Keratinocyte (primary cell): ENCODE data around the gene B3GNT5. TPM values are rescaled to one million over a fixed set of nuclear protein-coding genes. Genes with fewer than 3 reads are reported as not detected.
A peak's percentile ranks its signal among the peaks of the same experiment; 100 is the strongest.

ENCODE experiments used
- DNase-seq: peaks from one replicate; pipeline ENCODE4 v3.0.0-alpha.2; 2011; ENCODE audit warnings: low read depth, missing footprints, low spot score
- FAIRE-seq: peaks from 2 replicates; lab custom pipeline; 2011; peaks lifted over from hg19 to GRCh38; lab: Jason Lieb, UNC
- H2AFZ ChIP-seq: 2 replicates; pipeline ENCODE4 v1.6.0; 2012; ENCODE audit warnings: low read length, control low read depth, inconsistent platforms; ENCODE audit not compliant: control insufficient read depth
- H3K27ac ChIP-seq: 2 replicates; pipeline ENCODE4 v1.5.1; 2011; ENCODE audit warnings: low read length; ENCODE audit not compliant: control insufficient read depth, insufficient read depth
- H3K27me3 ChIP-seq: 3 replicates; pipeline ENCODE4 v1.6.0; 2011; ENCODE audit warnings: low read length; ENCODE audit not compliant: control insufficient read depth, insufficient read depth; ENCODE audit errors: extremely low read depth
- H3K36me3 ChIP-seq, 2 experiments: 2 replicates in 1 of 2; 3 replicates in 1 of 2; pipeline ENCODE4 v1.5.1; 2011; ENCODE audit warnings: low read length in 2 of 2, mild to moderate bottlenecking in 1 of 2; ENCODE audit not compliant: control insufficient read depth in 2 of 2, insufficient read depth in 2 of 2; ENCODE audit errors: extremely low read depth in 1 of 2
- H3K4me1 ChIP-seq: 3 replicates; pipeline ENCODE4 v1.5.1; 2011; ENCODE audit warnings: low read length; ENCODE audit not compliant: control insufficient read depth, insufficient read depth; ENCODE audit errors: extremely low read depth
- H3K4me2 ChIP-seq: 3 replicates; pipeline ENCODE4 v1.6.0; 2011; ENCODE audit warnings: low read depth, low read length; ENCODE audit not compliant: control insufficient read depth, insufficient read depth; ENCODE audit errors: extremely low read depth
- H3K4me3 ChIP-seq, 3 experiments: fragments of 200-600 bp in 1 of 3; sonication (generic) in 1 of 3; 2 replicates in 2 of 3; 3 replicates in 1 of 3; pipeline ENCODE4 v1.5.1; 2011 to 2016; ENCODE audit warnings: low read length in 3 of 3, mild to moderate bottlenecking in 3 of 3, control low read depth in 2 of 3, inconsistent platforms in 1 of 3, low read depth in 1 of 3, mixed read lengths in 1 of 3, mixed run types in 1 of 3, moderate library complexity in 1 of 3; ENCODE audit not compliant: control insufficient read depth in 2 of 3, insufficient read depth in 2 of 3; ENCODE audit errors: extremely low read depth in 1 of 3
- H3K79me2 ChIP-seq: 2 replicates; pipeline ENCODE4 v1.6.0; 2012; ENCODE audit warnings: low read length; ENCODE audit not compliant: control insufficient read depth, insufficient read depth
- H3K9ac ChIP-seq: 3 replicates; pipeline ENCODE4 v1.6.0; 2011; ENCODE audit warnings: low read length; ENCODE audit not compliant: control insufficient read depth, insufficient read depth; ENCODE audit errors: extremely low read depth
- H3K9me1 ChIP-seq: 3 replicates; pipeline ENCODE4 v1.6.0; 2011; ENCODE audit warnings: low read length; ENCODE audit not compliant: control insufficient read depth, insufficient read depth; ENCODE audit errors: extremely low read depth
- H3K9me3 ChIP-seq: 2 replicates; pipeline ENCODE4 v1.5.1; 2012; ENCODE audit warnings: low read depth, low read length; ENCODE audit not compliant: control insufficient read depth
- H4K20me1 ChIP-seq: 3 replicates; pipeline ENCODE4 v1.6.0; 2011; ENCODE audit warnings: low read length; ENCODE audit not compliant: control insufficient read depth, insufficient read depth; ENCODE audit errors: extremely low read depth
- EZH2 ChIP-seq: IDR thresholded peaks from one replicate; pipeline ENCODE4 v1.6.1; 2012; ENCODE audit warnings: inconsistent platforms, mild to moderate bottlenecking, low read length, moderate library complexity
- dilution Hi-C: fragments of 300-500 bp; cut with MboI; formaldehyde crosslinking; loops from one replicate; pipeline ENCODE4 v1.7.0; 2020; ENCODE audit warnings: low sequenced_read_pairs; ENCODE audit not compliant: extremely low pct_ligation_motif_present
- polyA plus RNA-seq, 5 experiments: library from polyadenylated mRNA; depleted of rRNA in 3 of 5; stranded (reverse) in 3 of 5; stranded (forward) in 1 of 5; unstranded in 1 of 5; fragments of >200 nt; gene quantifications; 1 replicate in 1 of 5; 2 replicates in 3 of 5; 3 replicates in 1 of 5; pipeline versions ENCODE4 v1.2.1 to v1.2.3, GENCODE V29; 2011 to 2012; ENCODE audit warnings: missing spikeins in 2 of 5, low read depth in 1 of 5, low replicate concordance in 1 of 5
- TF ChIP-seq, protein P1 (sequence below), 3 experiments: IDR thresholded peaks in 1 of 3; conservative IDR thresholded peaks in 1 of 3; optimal IDR thresholded peaks in 1 of 3; 2 replicates in 2 of 3; 3 replicates in 1 of 3; pipeline versions ENCODE3 to v1.5.1; 2011; ENCODE audit warnings: low read length in 3 of 3, mild to moderate bottlenecking in 3 of 3, moderate library complexity in 2 of 3, control low read depth in 1 of 3, inconsistent platforms in 1 of 3; ENCODE audit not compliant: insufficient read depth in 2 of 3; ENCODE audit errors: extremely low read depth in 1 of 3

Gene B3GNT5
- polyA plus RNA-seq, 1 donor (not counting 4 experiments of a cell fraction or from before 2014, with no cell fraction given): 66.6 TPM

DNA sequence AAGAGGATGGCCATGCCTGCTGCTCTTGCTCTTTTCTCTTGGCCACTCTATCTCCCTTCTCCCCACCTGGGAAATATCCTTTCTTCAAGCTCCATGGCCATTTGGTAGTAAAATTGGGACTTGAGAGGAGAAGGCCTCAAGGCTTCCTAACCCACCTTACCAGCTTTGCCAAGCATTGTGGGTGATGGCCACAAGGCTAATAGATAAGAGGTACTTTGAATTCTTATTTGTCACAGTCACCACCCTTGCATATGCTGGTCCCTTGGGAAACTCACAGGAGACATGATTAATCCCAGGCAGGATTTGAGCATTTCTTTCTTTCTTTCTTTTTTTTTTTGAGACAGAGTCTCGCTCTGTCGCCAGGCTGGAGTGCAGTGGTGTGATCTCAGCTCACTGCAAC, 37.2 kb downstream of the B3GNT5 start:
- FAIRE-seq (no peak), DNase-seq (no peak)
- no peak overlapping the region for H3K27ac ChIP-seq

DNA sequence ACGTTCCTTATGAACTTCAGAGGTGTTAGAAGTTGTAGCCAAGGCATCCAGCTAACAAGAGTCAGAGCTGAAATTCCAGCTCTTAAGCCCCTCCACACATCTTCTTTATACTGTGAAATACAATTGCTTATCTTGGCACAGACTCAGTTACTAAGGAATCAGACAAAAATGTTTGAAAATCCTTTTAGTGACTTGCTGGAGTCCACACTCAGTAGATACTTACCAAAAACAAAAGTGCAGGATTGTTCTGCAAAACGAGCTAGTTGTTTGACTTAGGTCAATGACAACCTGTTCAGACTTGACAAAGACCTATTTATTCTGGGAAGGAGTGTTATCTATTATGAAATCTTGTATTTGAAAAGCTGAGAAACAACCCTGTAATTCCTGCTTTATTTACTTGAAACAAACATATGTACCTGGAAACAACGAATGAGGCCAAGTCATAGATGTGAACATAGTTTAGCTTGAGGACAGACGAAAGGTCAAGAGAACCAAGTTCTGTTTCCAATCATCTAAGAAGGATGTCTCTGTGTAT, 38.5 kb downstream of the B3GNT5 start:
- peaks cover 27% of the 10 kb centered on the region for H3K4me1 ChIP-seq
- peak overlapping the region; percentile 6 for H3K4me2 ChIP-seq
- no peak overlapping the region for H3K4me3 ChIP-seq
- dilution Hi-C loops: no loop called here
- peak; percentile 36 for FAIRE-seq
- no peaks in the 10 kb centered on the region for H4K20me1 ChIP-seq
- no peaks in the 10 kb centered on the region for H3K27me3 ChIP-seq
- no peaks in the 10 kb centered on the region for H3K79me2 ChIP-seq
- TF ChIP-seq, protein P1, sequence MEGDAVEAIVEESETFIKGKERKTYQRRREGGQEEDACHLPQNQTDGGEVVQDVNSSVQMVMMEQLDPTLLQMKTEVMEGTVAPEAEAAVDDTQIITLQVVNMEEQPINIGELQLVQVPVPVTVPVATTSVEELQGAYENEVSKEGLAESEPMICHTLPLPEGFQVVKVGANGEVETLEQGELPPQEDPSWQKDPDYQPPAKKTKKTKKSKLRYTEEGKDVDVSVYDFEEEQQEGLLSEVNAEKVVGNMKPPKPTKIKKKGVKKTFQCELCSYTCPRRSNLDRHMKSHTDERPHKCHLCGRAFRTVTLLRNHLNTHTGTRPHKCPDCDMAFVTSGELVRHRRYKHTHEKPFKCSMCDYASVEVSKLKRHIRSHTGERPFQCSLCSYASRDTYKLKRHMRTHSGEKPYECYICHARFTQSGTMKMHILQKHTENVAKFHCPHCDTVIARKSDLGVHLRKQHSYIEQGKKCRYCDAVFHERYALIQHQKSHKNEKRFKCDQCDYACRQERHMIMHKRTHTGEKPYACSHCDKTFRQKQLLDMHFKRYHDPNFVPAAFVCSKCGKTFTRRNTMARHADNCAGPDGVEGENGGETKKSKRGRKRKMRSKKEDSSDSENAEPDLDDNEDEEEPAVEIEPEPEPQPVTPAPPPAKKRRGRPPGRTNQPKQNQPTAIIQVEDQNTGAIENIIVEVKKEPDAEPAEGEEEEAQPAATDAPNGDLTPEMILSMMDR (optimal IDR thresholded peaks at IDR 0.05 in 1 of 3, IDR thresholded peaks at IDR 0.05 in 1 of 3, conservative IDR thresholded peaks at IDR 0.05 in 1 of 3; ENCODE audit: extremely low read depth in 1 of 3, insufficient read depth in 2 of 3, low read length in 3 of 3): no peak
- TF ChIP-seq EZH2: no peak
- H3K9me3 ChIP-seq: no peaks in the 10 kb centered on the region
- peaks cover 0 to 2% of the 10 kb centered on the region in 2 experiments for H3K36me3 ChIP-seq
- peak overlapping the region; percentile 16 for H3K27ac ChIP-seq
- H2AFZ ChIP-seq: no peak overlapping the region
- H3K9me1 ChIP-seq: no peaks in the 10 kb centered on the region
- no peak overlapping the region for H3K9ac ChIP-seq
- DNase-seq: no peak

More for the DNA sequence above, 37.2 kb downstream of the B3GNT5 start:
- Histone ChIP-seq H3K9me3 (no peaks in the 10 kb centered on the region), H3K9ac (no peak overlapping the region), H3K4me2 (no peak overlapping the region), H3K9me1 (no peaks in the 10 kb centered on the region), H4K20me1 (no peaks in the 10 kb centered on the region), H3K27me3 (no peaks in the 10 kb centered on the region), H3K79me2 (no peaks in the 10 kb centered on the region), H3K4me3 (no peak overlapping the region), H3K36me3 (peaks cover 0 to 2% of the 10 kb centered on the region in 2 experiments), H3K4me1 (peaks cover 35% of the 10 kb centered on the region), H2AFZ (no peak overlapping the region)
- dilution Hi-C loops: no loop called here
- TF ChIP-seq, protein P1 (optimal IDR thresholded peaks at IDR 0.05 in 1 of 3, IDR thresholded peaks at IDR 0.05 in 1 of 3, conservative IDR thresholded peaks at IDR 0.05 in 1 of 3; ENCODE audit: extremely low read depth in 1 of 3, insufficient read depth in 2 of 3, low read length in 3 of 3): no peak
- TF ChIP-seq EZH2: no peak
